22Rv1 (cell line): ENCODE measurements around the gene KCNH5.

Experiments
- H3K27ac ChIP-seq: fragments of 450-650 bp; 2 replicates; pipeline ENCODE4 v1.5.1; 2017
- ZFX ChIP-seq: fragments of 450-650 bp; IDR thresholded peaks from 2 replicates; pipeline ENCODE4 v1.6.1; 2017; ENCODE audit warnings: antibody characterized with exemption, borderline replicate concordance
- TF ChIP-seq, protein P1 (sequence below): fragments of 450-650 bp; IDR thresholded peaks from 2 replicates; pipeline ENCODE4 v1.5.1; 2017; ENCODE audit warnings: mild to moderate bottlenecking

Gene KCNH5

GRCh38 chr14:63006531-63006930 lies 38.7 kb downstream of the KCNH5 start:
- H3K27ac ChIP-seq, result no peak overlapping the region
- TF ChIP-seq, protein P1, sequence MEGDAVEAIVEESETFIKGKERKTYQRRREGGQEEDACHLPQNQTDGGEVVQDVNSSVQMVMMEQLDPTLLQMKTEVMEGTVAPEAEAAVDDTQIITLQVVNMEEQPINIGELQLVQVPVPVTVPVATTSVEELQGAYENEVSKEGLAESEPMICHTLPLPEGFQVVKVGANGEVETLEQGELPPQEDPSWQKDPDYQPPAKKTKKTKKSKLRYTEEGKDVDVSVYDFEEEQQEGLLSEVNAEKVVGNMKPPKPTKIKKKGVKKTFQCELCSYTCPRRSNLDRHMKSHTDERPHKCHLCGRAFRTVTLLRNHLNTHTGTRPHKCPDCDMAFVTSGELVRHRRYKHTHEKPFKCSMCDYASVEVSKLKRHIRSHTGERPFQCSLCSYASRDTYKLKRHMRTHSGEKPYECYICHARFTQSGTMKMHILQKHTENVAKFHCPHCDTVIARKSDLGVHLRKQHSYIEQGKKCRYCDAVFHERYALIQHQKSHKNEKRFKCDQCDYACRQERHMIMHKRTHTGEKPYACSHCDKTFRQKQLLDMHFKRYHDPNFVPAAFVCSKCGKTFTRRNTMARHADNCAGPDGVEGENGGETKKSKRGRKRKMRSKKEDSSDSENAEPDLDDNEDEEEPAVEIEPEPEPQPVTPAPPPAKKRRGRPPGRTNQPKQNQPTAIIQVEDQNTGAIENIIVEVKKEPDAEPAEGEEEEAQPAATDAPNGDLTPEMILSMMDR, result no peak
- TF ChIP-seq ZFX, result no peak

GRCh38 chr14:62994096-62994495 lies 51.2 kb downstream of the KCNH5 start:
- no peak for TF ChIP-seq ZFX
- TF ChIP-seq, protein P1, result no peak
- no peak overlapping the region for H3K27ac ChIP-seq

DNA sequence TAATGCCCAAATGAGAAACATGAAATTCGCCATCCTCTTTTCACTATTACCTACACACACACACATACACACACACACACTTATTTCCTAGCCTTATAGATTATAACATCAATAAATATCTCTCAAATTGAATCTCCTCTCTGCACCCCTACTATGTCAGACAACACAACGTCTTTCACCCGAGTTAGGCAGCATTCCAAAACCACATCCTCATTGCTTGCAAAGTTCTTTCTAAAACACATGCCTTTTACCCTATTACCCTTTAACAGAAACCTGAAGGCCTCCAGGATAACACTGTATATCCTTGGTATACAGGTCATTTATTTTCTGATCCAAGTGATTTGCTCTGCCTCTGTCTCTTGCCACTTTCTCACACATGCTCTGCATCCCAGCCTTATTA lies 56.3 kb downstream of the KCNH5 start:
- no peak for TF ChIP-seq ZFX
- TF ChIP-seq, protein P1, result no peak
- H3K27ac ChIP-seq, result no peak overlapping the region

DNA sequence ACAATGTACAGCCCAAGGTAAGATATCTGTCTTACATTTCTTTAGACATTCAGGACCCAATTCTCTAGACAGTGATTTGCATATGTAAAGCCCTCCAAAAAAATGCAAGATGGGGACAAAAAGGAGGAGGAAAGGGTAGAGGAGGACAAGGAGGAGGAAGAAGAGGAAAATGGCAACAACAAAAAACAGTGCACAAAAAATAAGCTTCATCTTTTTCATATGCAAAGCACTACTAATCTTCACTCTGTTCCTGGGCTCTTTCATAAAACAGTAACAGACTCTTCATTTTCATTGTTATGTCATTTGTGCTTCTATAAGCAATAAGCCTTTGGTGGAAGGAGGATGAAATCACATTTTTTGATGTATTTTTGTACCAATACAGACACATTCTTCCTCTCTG lies 61.4 kb downstream of the KCNH5 start:
- TF ChIP-seq, protein P1, result no peak
- TF ChIP-seq ZFX, result no peak
- no peak overlapping the region for H3K27ac ChIP-seq

DNA sequence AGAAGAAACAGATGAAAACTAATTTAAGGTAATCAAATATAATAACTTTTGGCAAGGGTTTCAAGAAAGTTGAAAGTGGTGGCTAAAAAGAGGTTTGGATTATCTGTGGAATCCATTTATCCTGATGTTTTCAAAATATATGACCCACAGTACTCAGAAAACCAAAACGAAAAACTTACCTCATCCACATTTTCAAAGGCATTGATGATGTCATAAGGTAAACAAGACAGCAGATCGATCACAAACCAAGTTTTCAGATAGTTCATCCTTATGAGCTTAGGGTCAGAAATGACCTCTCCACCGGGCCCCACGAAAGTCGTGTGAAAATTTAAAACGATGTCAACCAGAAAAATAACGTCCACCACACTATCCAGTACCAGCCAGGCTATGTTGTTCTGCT lies 64.6 kb downstream of the KCNH5 start:
- TF ChIP-seq ZFX, result no peak
- TF ChIP-seq, protein P1, result no peak
- no peak overlapping the region for H3K27ac ChIP-seq

- no peak overlapping the region for H3K27ac ChIP-seq
- TF ChIP-seq ZFX, result no peak
- TF ChIP-seq, protein P1, result no peak
Measured at GRCh38 chr14:62957562-62957961, 87.7 kb downstream of the KCNH5 start.

GRCh38 chr14:62956413-62956812 lies 88.8 kb downstream of the KCNH5 start:
- no peak overlapping the region for H3K27ac ChIP-seq
- TF ChIP-seq, protein P1, result no peak
- no peak for TF ChIP-seq ZFX
